ENCODE data around the gene RAD51B.

Gene RAD51B

DNA sequence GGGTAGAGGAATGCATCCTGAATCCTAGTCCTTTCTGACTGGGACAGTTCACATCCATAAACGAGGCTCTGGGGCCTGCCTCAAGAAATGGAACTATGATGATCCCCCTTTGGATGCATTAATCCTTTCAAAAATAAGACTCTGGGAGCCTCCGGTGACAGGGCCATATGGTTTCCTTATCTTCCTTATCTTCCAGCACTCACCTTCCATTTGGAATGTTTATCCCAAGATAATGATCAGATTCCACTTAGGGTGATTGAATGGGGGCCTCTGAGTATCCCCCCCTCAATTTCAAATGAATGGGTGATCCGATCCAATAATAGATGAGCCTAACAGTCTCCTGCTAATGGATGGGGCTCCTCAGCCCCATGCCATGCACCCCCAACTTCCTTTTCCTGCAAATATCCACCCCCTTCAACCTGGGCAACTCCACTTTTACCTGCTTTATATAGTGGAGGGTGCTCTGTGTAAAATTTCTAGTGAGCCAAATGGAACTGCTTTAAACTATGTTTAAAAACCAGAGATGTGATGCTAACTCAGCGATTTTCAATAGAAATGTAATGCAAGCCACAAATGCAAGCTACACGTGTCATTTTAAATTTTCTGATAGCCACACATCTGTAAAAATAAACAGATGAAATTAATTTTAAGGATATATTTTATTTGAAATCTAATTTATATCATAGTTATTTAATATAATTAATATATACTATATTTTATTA, 815.5 kb downstream of the RAD51B start:
- Histone ChIP-seq H3K4me1 (ENCODE audit: low read length) (no peaks in the 10 kb centered on the region), H3K9me2 (replicated peaks; ENCODE audit: insufficient read depth, low read length) (no peaks in the 10 kb centered on the region), H3K4me2 (ENCODE audit: low read depth, low read length) (no peak overlapping the region), H3K9me3 (replicated peaks; ENCODE audit: insufficient read depth, low read length) (no peaks in the 10 kb centered on the region), H2AFZ (ENCODE audit: low read length) (no peak overlapping the region), H3K79me2 (ENCODE audit: low read length) (no peaks in the 10 kb centered on the region), H3K27me3 (replicated peaks; ENCODE audit: insufficient read depth, low read length) (no peaks in the 10 kb centered on the region), H3K9ac (ENCODE audit: low read length) (no peak overlapping the region), H3F3A (ENCODE audit: insufficient read depth, low read length) (no peaks in the 10 kb centered on the region), H4K20me1 (ENCODE audit: insufficient read depth, low read length) (no peaks in the 10 kb centered on the region), H3K27ac (ENCODE audit: low read length) (no peak overlapping the region), H3K36me3 (replicated peaks; ENCODE audit: insufficient read depth, low read length) (no peaks in the 10 kb centered on the region), H3K4me3 (ENCODE audit: low read length) (no peak overlapping the region)
- DNase-seq: no peak
- TF ChIP-seq EZH2 (optimal IDR thresholded peaks at IDR 0.05; ENCODE audit: low read depth, low read length) (no peak), EZH2phosphoT487 (IDR thresholded peaks at IDR 0.05; ENCODE audit: low read length) (no peak)
- TF ChIP-seq, protein P1, sequence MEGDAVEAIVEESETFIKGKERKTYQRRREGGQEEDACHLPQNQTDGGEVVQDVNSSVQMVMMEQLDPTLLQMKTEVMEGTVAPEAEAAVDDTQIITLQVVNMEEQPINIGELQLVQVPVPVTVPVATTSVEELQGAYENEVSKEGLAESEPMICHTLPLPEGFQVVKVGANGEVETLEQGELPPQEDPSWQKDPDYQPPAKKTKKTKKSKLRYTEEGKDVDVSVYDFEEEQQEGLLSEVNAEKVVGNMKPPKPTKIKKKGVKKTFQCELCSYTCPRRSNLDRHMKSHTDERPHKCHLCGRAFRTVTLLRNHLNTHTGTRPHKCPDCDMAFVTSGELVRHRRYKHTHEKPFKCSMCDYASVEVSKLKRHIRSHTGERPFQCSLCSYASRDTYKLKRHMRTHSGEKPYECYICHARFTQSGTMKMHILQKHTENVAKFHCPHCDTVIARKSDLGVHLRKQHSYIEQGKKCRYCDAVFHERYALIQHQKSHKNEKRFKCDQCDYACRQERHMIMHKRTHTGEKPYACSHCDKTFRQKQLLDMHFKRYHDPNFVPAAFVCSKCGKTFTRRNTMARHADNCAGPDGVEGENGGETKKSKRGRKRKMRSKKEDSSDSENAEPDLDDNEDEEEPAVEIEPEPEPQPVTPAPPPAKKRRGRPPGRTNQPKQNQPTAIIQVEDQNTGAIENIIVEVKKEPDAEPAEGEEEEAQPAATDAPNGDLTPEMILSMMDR (IDR thresholded peaks at IDR 0.05; ENCODE audit: low read length): no peak

GRCh38 chr14:68636597-68636996, 817.0 kb downstream of the RAD51B start:
- Histone ChIP-seq H3K9me3 (replicated peaks; ENCODE audit: insufficient read depth, low read length) (no peaks in the 10 kb centered on the region), H3K4me2 (ENCODE audit: low read depth, low read length) (no peak overlapping the region), H3K79me2 (ENCODE audit: low read length) (no peaks in the 10 kb centered on the region), H3K4me3 (ENCODE audit: low read length) (no peak overlapping the region), H3K27me3 (replicated peaks; ENCODE audit: insufficient read depth, low read length) (no peaks in the 10 kb centered on the region), H3F3A (ENCODE audit: insufficient read depth, low read length) (no peaks in the 10 kb centered on the region), H3K4me1 (ENCODE audit: low read length) (no peaks in the 10 kb centered on the region), H3K36me3 (replicated peaks; ENCODE audit: insufficient read depth, low read length) (no peaks in the 10 kb centered on the region), H4K20me1 (ENCODE audit: insufficient read depth, low read length) (no peaks in the 10 kb centered on the region), H3K27ac (ENCODE audit: low read length) (no peak overlapping the region), H3K9ac (ENCODE audit: low read length) (no peak overlapping the region), H2AFZ (ENCODE audit: low read length) (no peak overlapping the region), H3K9me2 (replicated peaks; ENCODE audit: insufficient read depth, low read length) (no peaks in the 10 kb centered on the region)
- DNase-seq: no peak
- no peak for TF ChIP-seq EZH2 (optimal IDR thresholded peaks at IDR 0.05; ENCODE audit: low read depth, low read length)

DNA sequence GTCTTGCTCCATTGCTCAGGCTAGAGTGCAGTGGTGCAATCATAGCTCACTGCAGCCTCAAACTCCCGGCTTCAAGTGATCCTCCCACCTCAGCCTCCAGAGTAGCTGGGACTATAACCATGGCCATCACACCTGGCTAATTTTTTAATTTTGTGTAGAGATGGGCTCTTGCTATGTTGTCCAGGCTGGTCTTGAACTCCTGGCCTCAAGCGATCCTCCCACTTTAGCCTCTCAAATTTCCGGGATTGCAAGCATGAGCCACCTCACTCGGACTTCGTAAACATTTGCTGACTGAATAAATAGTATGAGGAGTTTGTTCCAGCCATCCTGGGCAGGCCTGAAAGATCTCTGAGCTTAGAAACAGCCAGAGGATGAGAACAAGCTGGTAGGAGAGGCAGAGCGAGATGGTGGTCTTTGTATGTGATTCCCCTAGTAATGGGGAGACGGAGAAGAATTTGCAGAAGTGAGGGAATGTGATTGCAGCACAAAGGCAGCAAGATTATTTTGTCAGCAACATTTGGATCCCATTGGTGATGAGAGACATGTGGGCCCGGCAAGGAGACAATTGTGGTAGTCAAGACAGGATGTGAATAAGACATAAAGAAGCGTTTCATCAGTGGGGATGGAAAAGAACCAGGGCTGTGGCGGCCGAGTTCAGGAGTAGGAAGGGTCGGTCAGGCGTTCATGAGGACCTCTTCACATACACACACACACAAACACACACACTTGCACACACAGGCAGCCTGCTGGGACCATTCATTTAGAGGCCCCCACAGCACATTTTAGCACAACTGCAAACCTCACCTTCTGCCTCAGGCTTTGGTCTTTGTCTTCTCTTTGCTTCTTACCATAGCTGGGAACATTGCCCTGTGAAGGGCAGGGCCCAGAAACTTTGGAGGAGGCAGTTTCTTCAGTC, 817.8 kb downstream of the RAD51B start:
- Histone ChIP-seq H3K4me2 (ENCODE audit: low read depth, low read length) (no peak overlapping the region), H3K9me2 (replicated peaks; ENCODE audit: insufficient read depth, low read length) (no peaks in the 10 kb centered on the region), H4K20me1 (ENCODE audit: insufficient read depth, low read length) (no peaks in the 10 kb centered on the region), H3K27me3 (replicated peaks; ENCODE audit: insufficient read depth, low read length) (no peaks in the 10 kb centered on the region), H3K9ac (ENCODE audit: low read length) (no peak overlapping the region), H3K4me3 (ENCODE audit: low read length) (no peak overlapping the region), H3K27ac (ENCODE audit: low read length) (no peak overlapping the region), H3K36me3 (replicated peaks; ENCODE audit: insufficient read depth, low read length) (no peaks in the 10 kb centered on the region), H3F3A (ENCODE audit: insufficient read depth, low read length) (no peaks in the 10 kb centered on the region), H3K79me2 (ENCODE audit: low read length) (no peaks in the 10 kb centered on the region), H3K9me3 (replicated peaks; ENCODE audit: insufficient read depth, low read length) (no peaks in the 10 kb centered on the region), H2AFZ (ENCODE audit: low read length) (no peak overlapping the region), H3K4me1 (ENCODE audit: low read length) (no peaks in the 10 kb centered on the region)
- TF ChIP-seq EZH2phosphoT487 (IDR thresholded peaks at IDR 0.05; ENCODE audit: low read length): no peak
- TF ChIP-seq EZH2 (optimal IDR thresholded peaks at IDR 0.05; ENCODE audit: low read depth, low read length): no peak
- TF ChIP-seq, protein P1 (IDR thresholded peaks at IDR 0.05; ENCODE audit: low read length): no peak
- no peak for DNase-seq
